Measurements from ENCODE around the gene SCAMP1.
"Not testable (repeated sequence)": the region's sequence is repeated elsewhere in the genome, so short reads cannot be mapped to it uniquely, and the experiment has no call there.

The SCAMP1 gene

GRCh38 chr5:78416677-78417425 is 56.4 kb downstream of the SCAMP1 start:
- in situ Hi-C loops (cut with MboI; ENCODE audit: low pct_unique_long_range_greater_than_20kb, low sequenced_read_pairs): no loop called here
- no peak for DNase-seq

- in situ Hi-C loops (cut with MboI; ENCODE audit: low pct_unique_long_range_greater_than_20kb, low sequenced_read_pairs): no loop called here
- no peak for DNase-seq
Measured at GRCh38 chr5:78419396-78419795, 59.0 kb downstream of the SCAMP1 start.

- in situ Hi-C loops (cut with MboI; ENCODE audit: low pct_unique_long_range_greater_than_20kb, low sequenced_read_pairs): no loop called here
- no peak for DNase-seq
Measured at GRCh38 chr5:78420548-78420947, 60.1 kb downstream of the SCAMP1 start.

GRCh38 chr5:78424665-78425064 is 64.2 kb downstream of the SCAMP1 start:
- in situ Hi-C loops (cut with MboI; ENCODE audit: low pct_unique_long_range_greater_than_20kb, low sequenced_read_pairs): no loop called here
- DNase-seq: no peak

- in situ Hi-C loops (cut with MboI; ENCODE audit: low pct_unique_long_range_greater_than_20kb, low sequenced_read_pairs): no loop called here
- DNase-seq: no peak
Measured at GRCh38 chr5:78429332-78429980, 69.0 kb downstream of the SCAMP1 start.

GRCh38 chr5:78430866-78431265 is 70.4 kb downstream of the SCAMP1 start:
- in situ Hi-C loops (cut with MboI; ENCODE audit: low pct_unique_long_range_greater_than_20kb, low sequenced_read_pairs): no loop called here
- DNase-seq: no peak

GRCh38 chr5:78433972-78434371 is 73.6 kb downstream of the SCAMP1 start:
- DNase-seq: no peak
- in situ Hi-C loops (cut with MboI; ENCODE audit: low pct_unique_long_range_greater_than_20kb, low sequenced_read_pairs): no loop called here

- DNase-seq: no peak
- in situ Hi-C loops (cut with MboI; ENCODE audit: low pct_unique_long_range_greater_than_20kb, low sequenced_read_pairs): no loop called here
Measured at GRCh38 chr5:78447775-78448424, 87.5 kb downstream of the SCAMP1 start.

- no peak for DNase-seq
- in situ Hi-C loops (cut with MboI; ENCODE audit: low pct_unique_long_range_greater_than_20kb, low sequenced_read_pairs): no loop called here
Measured at GRCh38 chr5:78449103-78449502, 88.7 kb downstream of the SCAMP1 start.

- DNase-seq; in situ Hi-C loops (cut with MboI; ENCODE audit: low pct_unique_long_range_greater_than_20kb, low sequenced_read_pairs): not testable (repeated sequence)
Measured at GRCh38 chr5:78457507-78457906, 97.1 kb downstream of the SCAMP1 start.

- no peak for DNase-seq
- in situ Hi-C loops (cut with MboI; ENCODE audit: low pct_unique_long_range_greater_than_20kb, low sequenced_read_pairs): no loop called here
Measured at GRCh38 chr5:78458843-78459242, 98.4 kb downstream of the SCAMP1 start.

- in situ Hi-C loops (cut with MboI; ENCODE audit: low pct_unique_long_range_greater_than_20kb, low sequenced_read_pairs): no loop called here
Measured at GRCh38 chr5:78467140-78467539, 106.7 kb downstream of the SCAMP1 start.

GRCh38 chr5:78467752-78468357 is 107.4 kb downstream of the SCAMP1 start:
- in situ Hi-C loops (cut with MboI; ENCODE audit: low pct_unique_long_range_greater_than_20kb, low sequenced_read_pairs): no loop called here
- DNase-seq: peak; percentile 44

More at GRCh38 chr5:78467140-78467539, 106.7 kb downstream of the SCAMP1 start:
- DNase-seq: no peak

GRCh38 chr5:78471896-78472295 is 111.5 kb downstream of the SCAMP1 start:
- DNase-seq: no peak
- in situ Hi-C loops (cut with MboI; ENCODE audit: low pct_unique_long_range_greater_than_20kb, low sequenced_read_pairs): no loop called here

- peak; percentile 26 for DNase-seq
- in situ Hi-C loops (cut with MboI; ENCODE audit: low pct_unique_long_range_greater_than_20kb, low sequenced_read_pairs): no loop called here
Measured at GRCh38 chr5:78472469-78473106, 112.2 kb downstream of the SCAMP1 start.

GRCh38 chr5:78473751-78474150 is 113.3 kb downstream of the SCAMP1 start:
- in situ Hi-C loops (cut with MboI; ENCODE audit: low pct_unique_long_range_greater_than_20kb, low sequenced_read_pairs): no loop called here
- no peak for DNase-seq

GRCh38 chr5:78475370-78475769 is 115.0 kb downstream of the SCAMP1 start:
- in situ Hi-C loops (cut with MboI; ENCODE audit: low pct_unique_long_range_greater_than_20kb, low sequenced_read_pairs): no loop called here
- DNase-seq: no peak

- DNase-seq: no peak
- in situ Hi-C loops (cut with MboI; ENCODE audit: low pct_unique_long_range_greater_than_20kb, low sequenced_read_pairs): no loop called here
Measured at GRCh38 chr5:78476795-78477194, 116.4 kb downstream of the SCAMP1 start.

- no peak for DNase-seq
- in situ Hi-C loops (cut with MboI; ENCODE audit: low pct_unique_long_range_greater_than_20kb, low sequenced_read_pairs): no loop called here
Measured at GRCh38 chr5:78482948-78483347, 122.5 kb downstream of the SCAMP1 start.

All from KBM-7 (cell line).